HUES48 (cell line): Measurements from ENCODE around the gene BORCS5.

Source experiments
- H3K27ac ChIP-seq: one replicate; pipeline ENCODE4 v1.7.0; 2013; ENCODE audit warnings: low read depth, low read length, inconsistent platforms
- H3K27me3 ChIP-seq: 2 replicates; pipeline ENCODE4 v1.6.1; 2013; ENCODE audit warnings: mild to moderate bottlenecking, low read length; ENCODE audit not compliant: control insufficient read depth, insufficient read depth
- H3K36me3 ChIP-seq: 2 replicates; pipeline ENCODE4 v1.6.1; 2013; ENCODE audit warnings: low read length; ENCODE audit not compliant: control insufficient read depth, insufficient read depth
- H3K4me1 ChIP-seq: 2 replicates; pipeline ENCODE4 v1.6.1; 2013; ENCODE audit warnings: mild to moderate bottlenecking, low read length; ENCODE audit not compliant: control insufficient read depth, insufficient read depth
- H3K4me3 ChIP-seq: 2 replicates; pipeline ENCODE4 v1.5.1; 2013; ENCODE audit warnings: mild to moderate bottlenecking, low read depth, low read length
- H3K9ac ChIP-seq: 2 replicates; pipeline ENCODE4 v1.6.1; 2013; ENCODE audit warnings: mild to moderate bottlenecking, low read depth, low read length, moderate library complexity
- H3K9me3 ChIP-seq: 2 replicates; pipeline ENCODE4 v1.6.1; 2013; ENCODE audit warnings: low read length; ENCODE audit not compliant: control insufficient read depth, insufficient read depth

Gene BORCS5

DNA sequence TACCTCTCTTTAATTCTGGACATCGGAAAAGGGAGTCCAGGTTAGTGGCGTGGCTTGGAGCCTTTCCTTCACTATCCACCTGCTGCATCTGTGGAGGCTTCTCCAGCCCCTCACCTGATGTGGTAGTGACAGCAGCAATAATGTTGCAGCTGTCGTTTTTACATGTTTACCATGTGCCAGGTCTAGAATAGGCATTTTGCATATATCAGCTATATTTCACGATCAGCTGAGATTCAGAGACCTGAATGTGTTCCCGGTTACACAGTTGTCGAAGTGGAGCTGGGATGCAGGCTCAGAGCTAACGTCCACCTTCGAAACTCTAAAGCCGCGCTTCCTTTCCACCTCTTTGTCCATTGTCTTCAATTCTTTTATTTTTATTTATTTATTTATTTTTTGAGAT is 91.0 kb downstream of the BORCS5 start:
- Histone ChIP-seq H3K36me3 (no peaks in the 10 kb centered on the region), H3K9me3 (no peaks in the 10 kb centered on the region), H3K27ac (no peak overlapping the region), H3K4me1 (peaks cover 13% of the 10 kb centered on the region), H3K9ac (no peak overlapping the region), H3K4me3 (no peak overlapping the region), H3K27me3 (no peaks in the 10 kb centered on the region)

DNA sequence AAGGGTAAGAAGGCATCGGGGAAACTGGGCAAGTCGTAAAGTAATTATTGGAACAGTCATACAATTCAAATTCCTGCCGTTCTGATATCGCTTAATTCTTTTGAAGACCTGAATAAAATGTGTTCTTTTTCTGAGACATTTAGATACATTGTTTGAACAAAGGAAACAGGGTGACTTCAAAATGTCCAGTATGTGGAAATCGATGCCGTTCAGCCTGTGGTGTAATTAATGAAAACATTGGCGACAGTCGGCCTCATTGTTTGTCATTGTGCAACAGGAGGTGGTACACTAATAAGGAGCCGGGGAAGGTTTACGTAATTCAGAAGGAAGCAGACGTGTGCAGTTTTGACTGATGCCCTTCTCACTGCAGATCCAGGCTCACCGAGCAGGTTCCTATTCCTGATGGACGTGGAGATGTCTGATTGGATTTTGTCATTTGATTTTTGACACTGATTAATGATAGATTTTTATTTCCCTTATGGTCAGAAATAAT is 92.7 kb downstream of the BORCS5 start:
- peaks cover 13% of the 10 kb centered on the region for H3K4me1 ChIP-seq
- H3K9me3 ChIP-seq, result no peaks in the 10 kb centered on the region
- H3K9ac ChIP-seq, result no peak overlapping the region
- H3K27me3 ChIP-seq, result no peaks in the 10 kb centered on the region
- H3K27ac ChIP-seq, result no peak overlapping the region
- H3K4me3 ChIP-seq, result no peak overlapping the region
- no peaks in the 10 kb centered on the region for H3K36me3 ChIP-seq

DNA sequence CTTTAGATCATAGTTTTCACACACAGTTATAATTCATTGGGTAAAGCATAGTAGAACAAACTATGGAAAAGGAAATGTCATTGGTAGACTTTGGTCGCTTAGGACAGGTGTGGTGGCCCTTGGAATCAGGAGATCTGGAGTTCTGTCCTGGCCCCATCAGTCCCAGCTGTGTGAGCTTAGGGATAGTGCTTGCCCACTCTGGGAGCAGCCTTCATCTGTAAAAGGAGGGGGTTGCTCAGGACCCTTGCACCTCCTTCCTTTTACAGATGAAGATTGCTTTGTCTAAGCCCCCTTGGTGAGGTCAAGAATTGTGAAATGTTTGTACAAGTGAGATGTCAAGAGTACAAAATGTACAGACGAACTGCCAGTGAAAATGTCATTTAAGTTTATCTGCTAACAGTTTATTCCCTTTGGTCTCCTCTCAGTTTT is 93.2 kb downstream of the BORCS5 start:
- no peak overlapping the region for H3K9ac ChIP-seq
- H3K4me3 ChIP-seq, result no peak overlapping the region
- no peaks in the 10 kb centered on the region for H3K9me3 ChIP-seq
- no peak overlapping the region for H3K27ac ChIP-seq
- H3K36me3 ChIP-seq, result no peaks in the 10 kb centered on the region
- H3K27me3 ChIP-seq, result no peaks in the 10 kb centered on the region
- peaks cover 13% of the 10 kb centered on the region for H3K4me1 ChIP-seq

DNA sequence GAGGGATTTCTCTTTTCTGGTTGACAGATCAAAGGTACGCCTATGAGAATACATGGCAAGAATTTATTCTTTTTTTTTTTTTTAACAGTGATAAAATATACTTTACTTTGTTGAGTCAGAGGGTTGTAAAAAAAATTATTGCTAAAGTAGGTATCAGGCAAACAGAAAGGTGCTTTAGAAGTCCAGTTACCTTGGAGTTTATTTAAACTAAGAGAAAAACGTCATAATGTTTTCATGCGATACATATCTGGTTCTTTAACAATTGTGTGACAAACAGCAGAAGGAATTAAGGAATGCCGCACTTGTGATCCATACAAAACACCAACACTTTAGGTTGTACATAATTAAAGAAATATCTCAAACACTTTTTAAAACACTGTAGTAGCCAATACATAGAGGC is 94.2 kb downstream of the BORCS5 start:
- Histone ChIP-seq H3K27ac (no peak overlapping the region), H3K4me1 (peaks cover 13% of the 10 kb centered on the region), H3K27me3 (no peaks in the 10 kb centered on the region), H3K9me3 (no peaks in the 10 kb centered on the region), H3K9ac (no peak overlapping the region), H3K4me3 (no peak overlapping the region), H3K36me3 (no peaks in the 10 kb centered on the region)

DNA sequence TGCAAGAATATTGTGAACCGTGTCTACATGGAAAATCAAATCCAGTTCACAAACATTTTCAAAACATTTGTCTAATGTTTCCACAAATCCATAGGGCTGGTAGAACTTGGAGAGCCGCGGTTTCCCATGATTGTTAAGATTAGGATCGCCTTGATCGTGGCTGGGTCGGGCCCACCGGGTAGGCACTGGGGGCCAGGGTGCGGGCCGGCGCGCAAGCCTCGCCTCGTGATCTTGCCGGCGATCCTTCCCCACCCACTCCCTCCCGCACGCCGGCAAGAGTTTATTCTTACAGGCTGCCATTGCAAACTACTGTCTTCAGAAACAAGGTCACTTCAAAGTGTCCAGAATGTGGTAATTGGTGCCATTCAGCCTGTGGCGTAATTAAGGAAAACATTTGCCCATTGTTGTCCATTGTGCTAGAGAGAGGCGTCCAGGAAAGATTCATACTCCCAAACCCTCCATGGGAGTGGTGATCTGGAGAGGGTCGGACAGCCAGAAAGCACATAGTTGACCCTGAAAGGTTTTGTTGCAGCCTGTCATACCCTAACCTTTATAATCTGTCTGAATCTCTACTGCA is 95.5 kb downstream of the BORCS5 start:
- Histone ChIP-seq H3K4me3 (no peak overlapping the region), H3K36me3 (no peaks in the 10 kb centered on the region), H3K9ac (no peak overlapping the region), H3K27me3 (no peaks in the 10 kb centered on the region), H3K4me1 (peaks cover 4% of the 10 kb centered on the region; the same call in 1 of the 2 replicates), H3K9me3 (no peaks in the 10 kb centered on the region), H3K27ac (no peak overlapping the region)

DNA sequence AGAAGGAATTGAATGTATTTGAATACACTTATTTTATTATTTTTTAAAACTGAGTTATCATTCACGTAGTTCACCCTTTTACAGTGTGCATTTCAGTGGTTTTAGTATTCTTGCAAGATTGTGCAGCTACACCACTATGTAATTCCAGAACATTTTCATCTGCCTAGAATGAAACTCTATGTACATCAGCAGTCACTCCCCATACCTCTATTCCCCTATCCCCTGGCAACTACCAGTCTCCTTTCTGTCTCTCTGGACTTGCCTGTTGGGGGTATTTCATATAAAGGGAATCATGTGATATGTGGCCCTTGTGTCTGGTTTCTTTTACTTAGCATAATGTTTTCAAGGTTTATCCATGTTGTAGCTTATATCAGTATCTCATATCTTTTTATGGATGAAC is 96.8 kb downstream of the BORCS5 start:
- H3K9ac ChIP-seq, result no peak overlapping the region
- H3K27me3 ChIP-seq, result no peaks in the 10 kb centered on the region
- no peak overlapping the region for H3K4me3 ChIP-seq
- no peaks in the 10 kb centered on the region for H3K36me3 ChIP-seq
- no peak overlapping the region for H3K27ac ChIP-seq
- H3K9me3 ChIP-seq, result no peaks in the 10 kb centered on the region
- H3K4me1 ChIP-seq, result peaks cover 4% of the 10 kb centered on the region; the same call in 1 of the 2 replicates

DNA sequence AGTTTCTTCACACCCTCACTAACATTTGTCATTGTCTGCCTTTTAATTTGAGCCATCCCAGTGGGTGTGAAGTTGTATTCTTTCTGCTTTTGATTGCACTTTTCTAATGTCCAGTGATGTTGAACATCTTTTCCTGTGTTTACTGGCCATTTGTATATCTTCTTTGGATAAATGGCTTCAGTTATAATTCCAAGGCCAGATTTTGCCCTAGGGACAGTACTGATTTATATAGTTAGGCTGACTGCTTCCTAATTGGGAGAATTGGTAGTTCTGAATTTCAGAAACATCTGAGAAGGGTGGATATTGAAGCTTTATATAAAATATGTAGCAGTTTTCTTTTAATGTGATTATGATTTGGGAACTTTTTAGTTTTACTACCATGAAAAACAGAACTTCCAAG is 97.4 kb downstream of the BORCS5 start:
- Histone ChIP-seq H3K4me3 (no peak overlapping the region), H3K36me3 (no peaks in the 10 kb centered on the region), H3K9me3 (no peaks in the 10 kb centered on the region), H3K27ac (no peak overlapping the region), H3K27me3 (no peaks in the 10 kb centered on the region), H3K9ac (no peak overlapping the region), H3K4me1 (no peaks in the 10 kb centered on the region)

DNA sequence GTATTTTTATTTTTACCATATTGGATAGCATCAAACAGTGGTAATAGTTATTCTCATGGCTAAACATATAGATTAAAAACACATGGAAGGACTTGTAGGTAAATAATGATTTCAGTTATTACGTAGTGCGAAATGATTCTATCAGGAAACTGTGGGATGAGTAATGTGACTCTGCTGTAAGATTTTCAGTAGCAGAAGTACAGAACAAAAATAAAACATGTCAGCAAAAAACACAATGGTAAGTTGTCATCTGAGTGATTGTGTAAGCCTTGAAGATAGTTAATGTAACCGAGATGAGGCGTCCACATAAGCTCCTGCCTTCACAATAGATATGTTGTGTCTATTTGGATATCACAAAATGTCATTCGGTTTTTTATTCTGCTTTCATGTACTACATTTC is 99.8 kb downstream of the BORCS5 start:
- H3K27me3 ChIP-seq, result no peaks in the 10 kb centered on the region
- no peak overlapping the region for H3K27ac ChIP-seq
- H3K9me3 ChIP-seq, result no peaks in the 10 kb centered on the region
- H3K4me3 ChIP-seq, result no peak overlapping the region
- no peak overlapping the region for H3K9ac ChIP-seq
- H3K4me1 ChIP-seq, result peaks cover 7% of the 10 kb centered on the region; the same call in 1 of the 2 replicates
- H3K36me3 ChIP-seq, result no peaks in the 10 kb centered on the region

DNA sequence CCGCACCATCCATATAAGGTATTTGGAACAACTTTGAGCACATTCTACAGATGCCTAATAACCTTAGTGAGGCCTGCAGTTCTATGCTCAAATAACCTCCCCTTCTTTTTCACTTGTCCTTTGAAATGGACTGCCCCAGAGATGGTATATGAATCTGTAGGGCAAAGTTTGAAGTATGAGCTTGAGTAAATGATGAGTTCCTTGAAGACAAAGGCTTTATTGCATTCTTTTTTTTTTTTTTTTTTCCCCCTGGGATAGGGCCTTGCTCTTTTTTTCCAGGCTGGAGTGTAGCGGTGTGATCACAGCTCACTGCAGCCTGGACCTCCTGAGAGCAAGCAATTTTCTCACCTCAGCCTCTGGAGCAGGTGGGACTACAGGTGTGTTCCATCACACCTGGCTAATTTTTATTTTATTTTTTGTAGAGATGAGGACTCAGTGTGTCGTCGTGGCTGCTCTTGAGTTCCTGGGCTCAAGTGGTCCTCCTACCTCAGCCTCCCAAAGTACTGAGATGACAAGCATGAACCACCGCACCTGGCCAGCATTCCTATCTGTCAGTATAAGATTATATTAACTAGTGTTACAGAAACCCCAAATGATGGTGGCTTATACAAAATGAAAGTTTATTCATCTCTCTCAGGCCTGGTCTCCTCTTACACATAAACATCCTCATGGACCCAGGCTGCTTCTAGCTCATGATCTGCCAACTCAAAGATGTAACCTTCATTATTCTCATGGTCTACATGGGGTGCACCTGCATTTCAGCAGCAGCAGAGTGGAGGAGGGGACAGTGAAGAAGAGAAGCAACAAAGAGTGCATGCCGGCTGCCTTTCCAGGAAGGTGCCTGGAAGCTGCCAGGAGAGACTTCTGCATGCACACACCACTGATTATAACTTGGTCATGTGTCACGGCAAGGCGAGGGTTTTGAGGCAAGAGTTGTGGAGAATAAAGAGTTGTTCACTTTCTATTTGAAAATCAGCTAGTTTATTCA is 104.4 kb downstream of the BORCS5 start:
- no peak overlapping the region for H3K9ac ChIP-seq
- H3K36me3 ChIP-seq, result no peaks in the 10 kb centered on the region
- H3K27ac ChIP-seq, result no peak overlapping the region
- no peak overlapping the region for H3K4me3 ChIP-seq
- H3K4me1 ChIP-seq, result peaks cover 7% of the 10 kb centered on the region; the same call in 1 of the 2 replicates
- no peaks in the 10 kb centered on the region for H3K27me3 ChIP-seq
- H3K9me3 ChIP-seq, result no peaks in the 10 kb centered on the region

DNA sequence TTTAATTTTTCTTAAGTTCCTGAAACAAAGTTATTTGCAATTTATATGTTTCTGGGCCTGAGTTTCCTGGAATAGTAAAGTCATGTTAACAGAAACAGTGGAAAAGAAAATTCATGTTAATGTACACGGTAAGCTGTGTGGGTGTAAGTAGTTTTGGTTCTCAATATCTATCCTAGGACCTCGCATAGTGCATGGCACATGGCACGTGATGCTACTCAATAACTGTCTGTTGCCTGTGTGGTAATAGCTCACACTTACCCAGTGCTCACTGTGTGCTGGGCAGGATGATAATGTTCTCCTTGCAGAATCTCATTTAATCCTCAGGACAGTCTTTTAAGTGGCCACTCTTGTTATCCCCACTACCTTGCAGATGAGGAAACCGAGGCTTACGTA is 105.0 kb downstream of the BORCS5 start:
- Histone ChIP-seq H3K4me3 (no peak overlapping the region), H3K9ac (no peak overlapping the region), H3K27me3 (no peaks in the 10 kb centered on the region), H3K4me1 (peaks cover 7% of the 10 kb centered on the region; the same call in 1 of the 2 replicates), H3K36me3 (no peaks in the 10 kb centered on the region), H3K9me3 (no peaks in the 10 kb centered on the region), H3K27ac (no peak overlapping the region)

DNA sequence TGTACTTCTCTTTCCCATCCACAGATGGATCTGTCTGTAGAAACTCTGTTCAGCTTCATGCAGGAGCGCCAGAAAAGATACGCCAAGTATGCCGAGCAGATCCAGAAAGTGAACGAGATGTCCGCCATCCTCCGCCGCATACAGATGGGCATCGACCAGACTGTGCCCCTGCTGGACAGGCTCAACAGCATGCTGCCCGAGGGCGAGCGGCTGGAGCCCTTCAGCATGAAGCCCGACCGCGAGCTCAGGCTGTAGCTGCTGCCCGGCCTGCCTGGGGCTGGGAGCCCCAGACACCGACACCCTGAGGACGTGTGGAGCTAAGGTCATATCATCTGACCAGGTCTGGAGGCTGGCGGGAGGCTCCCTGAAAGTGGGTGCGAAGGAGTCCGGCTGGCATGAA is 108.6 kb downstream of the BORCS5 start:
- Histone ChIP-seq H3K4me1 (no peaks in the 10 kb centered on the region), H3K27me3 (no peaks in the 10 kb centered on the region), H3K9me3 (no peaks in the 10 kb centered on the region), H3K36me3 (no peaks in the 10 kb centered on the region), H3K4me3 (no peak overlapping the region), H3K27ac (no peak overlapping the region), H3K9ac (no peak overlapping the region)
